Amygdala (tissue), 56 donors: Measurements from ENCODE around the gene MRPS22.

Experiments
- DNase-seq, 56 donors: peaks; one replicate each; lab custom pipeline; 2025; lab: John Stamatoyannopoulos, UW

MRPS22 gene

DNA sequence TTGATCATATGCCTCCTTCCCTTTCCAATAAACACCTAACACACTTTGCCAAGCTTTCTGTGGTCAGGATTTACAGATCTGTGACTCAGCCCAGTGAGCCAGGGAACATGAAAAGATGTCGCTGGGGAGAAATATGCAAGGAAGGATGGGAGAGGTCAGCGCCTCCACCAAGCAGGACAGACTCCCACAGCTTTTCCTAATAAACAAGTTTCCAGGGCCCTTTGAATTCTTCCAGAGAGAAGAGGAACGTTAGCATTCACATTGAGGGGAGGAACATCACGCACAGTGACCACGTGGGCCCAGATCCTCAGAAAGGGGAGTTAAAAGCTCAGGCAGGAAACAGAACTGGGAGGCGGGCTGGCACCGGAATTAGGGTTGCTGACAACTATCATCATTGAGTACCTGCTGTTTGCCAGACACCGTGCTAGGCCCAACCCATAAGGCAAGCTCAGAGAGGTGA, 33.3 kb upstream of the MRPS22 start:
- no peak for DNase-seq

DNA sequence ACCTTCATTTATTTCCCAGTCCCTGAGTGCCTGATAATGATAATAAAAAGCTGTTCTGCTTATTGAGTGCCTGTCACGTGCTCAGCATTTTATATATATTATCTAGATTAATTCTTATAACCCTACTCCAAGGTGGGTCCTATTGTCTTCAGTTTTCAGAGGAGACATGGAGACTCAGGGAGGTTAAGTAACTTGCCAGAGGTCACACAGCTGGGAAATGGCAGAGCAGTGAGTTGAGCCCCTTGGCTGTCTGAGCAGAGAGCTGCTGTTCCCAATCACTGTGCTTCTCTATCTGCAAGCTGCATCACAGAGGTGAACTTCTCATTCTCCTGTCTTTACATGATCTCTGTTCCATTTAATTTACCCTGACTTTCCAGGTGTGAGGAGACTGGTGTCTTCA, 32.3 kb upstream of the MRPS22 start:
- no peak for DNase-seq

DNA sequence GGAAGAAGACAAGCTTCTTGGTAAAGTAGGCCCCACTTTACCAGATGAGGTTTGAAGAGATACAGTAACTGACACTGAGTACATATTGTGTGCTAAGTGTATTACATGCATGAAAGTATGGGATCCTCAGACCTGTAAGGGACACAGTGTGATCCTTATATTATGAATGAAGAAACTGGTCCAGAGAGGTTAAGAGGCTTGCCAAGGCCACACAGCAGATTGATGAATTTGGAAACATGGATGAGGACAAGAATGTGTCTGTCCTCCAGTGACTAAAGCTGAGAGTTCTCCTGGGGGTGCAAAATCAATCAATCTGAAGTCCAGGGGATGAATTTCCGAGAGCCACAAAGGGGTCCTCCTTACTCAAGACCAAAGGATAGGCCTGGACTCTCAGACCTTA, 31.4 kb upstream of the MRPS22 start:
- DNase-seq: no peak

DNA sequence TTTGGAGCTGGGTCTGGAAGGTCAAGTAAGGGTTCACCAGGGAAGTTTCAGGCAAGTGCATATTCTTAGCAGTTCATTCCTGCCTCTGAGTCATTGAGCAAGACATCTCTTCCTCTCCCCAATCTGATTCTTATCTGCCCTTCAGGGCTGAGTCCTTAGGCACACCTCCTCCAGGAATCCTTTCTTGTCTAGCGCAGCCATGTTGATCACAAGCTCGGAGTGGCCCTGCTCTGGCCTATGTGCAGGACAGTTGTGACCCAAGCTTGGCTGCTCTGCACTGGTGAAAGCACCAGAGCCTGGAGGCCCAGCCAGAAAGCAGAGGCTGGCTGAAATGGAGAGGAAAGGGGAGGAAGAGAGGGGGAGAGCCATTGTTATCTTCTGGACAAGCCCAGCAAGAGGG, 30.9 kb upstream of the MRPS22 start:
- DNase-seq: no peak

DNA sequence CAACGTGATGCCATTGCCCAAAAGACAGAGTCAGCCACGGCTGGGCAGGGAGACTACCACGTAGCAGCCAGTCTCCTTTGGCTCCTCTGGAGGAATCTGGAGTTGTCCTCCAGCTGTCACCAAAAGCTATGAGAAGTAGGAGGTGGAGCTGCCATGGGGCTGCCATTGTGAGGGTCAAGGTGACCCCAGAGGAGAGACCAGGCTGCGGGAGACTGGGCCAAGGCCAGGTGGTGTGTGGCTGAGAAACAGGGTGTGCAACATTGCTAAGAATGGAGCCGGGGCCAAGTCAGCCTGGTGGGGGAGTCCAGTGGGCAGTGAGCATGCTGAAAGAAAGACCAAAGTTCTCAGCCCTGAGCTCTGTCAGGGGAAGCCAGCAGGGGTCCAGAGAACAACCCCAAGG, 29.9 kb upstream of the MRPS22 start:
- no peak for DNase-seq

DNA sequence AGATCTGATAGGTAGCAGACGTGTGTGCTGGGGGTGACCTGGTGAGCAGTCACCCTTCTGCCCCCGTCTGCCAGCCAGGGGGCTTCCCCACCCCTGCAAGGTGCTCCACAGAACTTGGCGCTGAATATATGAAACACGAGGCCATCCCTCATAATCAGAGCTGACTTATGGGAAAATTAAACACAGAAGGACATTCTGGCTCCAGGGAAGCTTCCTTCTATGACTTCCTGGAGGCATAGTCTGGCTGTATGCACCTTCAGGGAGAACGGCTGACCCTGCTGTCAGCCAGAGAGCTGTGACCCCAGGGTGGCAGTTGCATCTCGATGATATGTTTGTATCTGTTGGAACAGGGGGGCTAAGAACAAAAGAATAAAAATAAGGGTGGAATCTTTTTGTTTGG, 26.6 kb upstream of the MRPS22 start:
- no peak for DNase-seq

DNA sequence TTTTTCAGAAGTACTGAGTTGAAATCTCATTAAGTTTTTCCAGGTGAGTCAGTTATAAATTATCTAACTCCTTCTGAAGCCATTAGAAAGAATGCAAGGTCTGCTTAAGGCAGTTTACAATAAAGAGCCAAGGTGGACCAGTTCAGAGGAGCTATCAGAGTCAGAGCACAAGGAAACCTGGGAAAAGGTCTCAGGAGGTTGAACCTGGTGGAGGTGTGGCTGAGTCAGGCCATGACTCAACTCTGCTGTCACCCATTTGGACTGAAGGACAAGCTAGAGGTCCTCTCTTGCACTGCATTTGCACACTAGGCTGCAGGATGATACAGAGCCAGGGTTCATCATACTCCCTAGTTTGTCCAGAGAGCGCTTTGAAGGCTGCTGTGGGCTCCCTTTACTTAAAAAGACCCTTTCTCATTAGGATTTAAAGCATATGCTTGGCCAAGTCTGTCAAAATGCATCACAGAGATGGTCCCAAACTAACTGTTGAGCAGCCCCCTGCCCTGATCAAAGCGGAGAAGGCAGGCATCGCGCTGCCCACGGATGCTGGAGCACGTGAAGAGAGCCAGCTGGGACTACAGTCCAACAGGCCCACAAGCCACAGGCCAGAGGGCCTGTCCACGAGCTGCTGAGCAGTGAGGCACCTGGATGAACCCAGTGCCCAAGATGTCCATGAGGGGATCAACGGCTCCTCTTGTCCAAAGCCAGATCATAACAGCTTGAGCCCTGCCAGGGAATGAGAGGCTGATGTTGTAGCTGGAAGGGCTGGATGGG, 26.0 kb upstream of the MRPS22 start:
- no peak for DNase-seq

DNA sequence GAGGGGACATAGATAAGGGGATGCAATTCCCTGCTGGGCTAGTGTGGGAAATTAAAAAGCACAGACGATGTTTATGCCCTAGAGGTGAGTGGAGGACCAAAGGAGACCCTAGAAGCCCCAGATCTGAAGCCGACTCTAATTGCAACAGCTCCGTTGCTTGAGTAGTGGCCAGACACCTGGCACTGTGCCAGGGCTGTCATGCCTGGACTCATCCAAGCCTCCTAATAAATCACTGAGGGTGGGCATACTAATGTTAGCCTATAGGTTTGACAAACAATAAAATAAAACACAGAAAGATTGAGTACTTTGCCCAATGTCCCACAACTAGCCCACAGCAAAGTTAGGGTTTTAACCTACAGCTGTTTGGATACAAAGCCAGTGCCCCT, 25.4 kb upstream of the MRPS22 start:
- peak in 1 of 56 donors; percentile 5 for DNase-seq

DNA sequence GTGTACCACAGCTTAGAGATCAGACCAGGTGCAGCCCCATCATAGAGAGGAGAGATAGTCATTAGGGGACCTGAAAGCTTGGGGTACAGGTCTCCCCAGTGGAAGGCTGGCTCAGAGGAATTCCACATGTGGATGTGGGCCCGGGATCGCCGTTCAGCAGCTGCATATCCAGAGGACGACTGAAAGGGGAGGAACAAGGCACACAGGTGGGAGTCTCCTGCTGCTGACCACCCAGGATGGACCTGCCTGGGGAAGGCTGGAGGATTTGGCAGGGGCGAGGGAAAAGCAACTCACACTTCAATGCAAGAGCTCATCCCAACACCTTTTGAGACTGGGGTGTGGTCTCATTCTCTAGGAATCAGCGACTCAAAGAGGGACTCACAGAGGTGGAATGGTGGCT, 25.0 kb upstream of the MRPS22 start:
- DNase-seq: no peak

DNA sequence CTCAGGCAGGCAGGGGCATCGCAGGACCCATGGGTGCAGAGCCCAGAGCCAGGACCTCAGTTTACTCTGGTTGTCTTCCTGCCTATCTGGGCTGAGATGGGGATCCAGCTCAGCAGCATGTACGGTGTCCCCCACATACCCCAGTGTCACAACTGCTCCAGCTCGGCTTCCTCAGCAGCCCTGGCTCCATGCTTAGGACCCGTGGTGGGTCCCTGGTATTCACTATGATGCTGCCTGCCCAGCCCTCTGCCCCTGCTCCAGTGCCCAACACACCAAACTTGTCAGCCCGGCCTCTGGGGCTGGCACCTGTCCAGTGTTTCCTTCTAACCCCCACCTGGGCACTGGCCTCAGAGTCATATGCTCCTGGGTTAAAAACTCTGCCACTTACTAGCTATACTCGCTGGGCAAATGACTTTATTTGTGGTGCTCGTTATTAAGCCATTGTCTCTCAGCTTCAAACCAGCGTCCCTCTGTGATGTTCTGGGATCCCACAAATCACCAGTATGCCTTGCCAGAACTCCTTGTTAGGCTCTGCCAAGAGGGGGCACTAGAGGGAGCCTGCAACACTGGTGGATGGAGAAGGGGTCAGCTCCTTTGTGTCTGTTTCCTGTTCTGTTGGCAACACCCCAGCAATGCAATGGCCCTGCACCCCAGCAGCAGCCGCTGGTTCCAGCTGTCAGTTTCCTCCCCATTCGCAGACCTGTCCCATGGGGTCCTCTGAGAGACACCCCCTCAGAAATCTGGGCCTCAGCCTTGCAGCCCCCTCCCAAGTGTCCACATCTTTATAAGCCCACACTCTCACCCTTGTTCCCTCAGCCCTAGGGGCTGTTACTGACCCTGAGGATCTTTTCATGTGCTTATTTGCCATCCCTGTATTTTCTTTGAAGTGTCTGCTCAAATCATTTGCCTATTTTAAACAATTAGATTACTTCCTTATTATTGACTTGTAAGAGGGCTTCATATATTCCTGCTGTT, 24.1 kb upstream of the MRPS22 start:
- DNase-seq: no peak

DNA sequence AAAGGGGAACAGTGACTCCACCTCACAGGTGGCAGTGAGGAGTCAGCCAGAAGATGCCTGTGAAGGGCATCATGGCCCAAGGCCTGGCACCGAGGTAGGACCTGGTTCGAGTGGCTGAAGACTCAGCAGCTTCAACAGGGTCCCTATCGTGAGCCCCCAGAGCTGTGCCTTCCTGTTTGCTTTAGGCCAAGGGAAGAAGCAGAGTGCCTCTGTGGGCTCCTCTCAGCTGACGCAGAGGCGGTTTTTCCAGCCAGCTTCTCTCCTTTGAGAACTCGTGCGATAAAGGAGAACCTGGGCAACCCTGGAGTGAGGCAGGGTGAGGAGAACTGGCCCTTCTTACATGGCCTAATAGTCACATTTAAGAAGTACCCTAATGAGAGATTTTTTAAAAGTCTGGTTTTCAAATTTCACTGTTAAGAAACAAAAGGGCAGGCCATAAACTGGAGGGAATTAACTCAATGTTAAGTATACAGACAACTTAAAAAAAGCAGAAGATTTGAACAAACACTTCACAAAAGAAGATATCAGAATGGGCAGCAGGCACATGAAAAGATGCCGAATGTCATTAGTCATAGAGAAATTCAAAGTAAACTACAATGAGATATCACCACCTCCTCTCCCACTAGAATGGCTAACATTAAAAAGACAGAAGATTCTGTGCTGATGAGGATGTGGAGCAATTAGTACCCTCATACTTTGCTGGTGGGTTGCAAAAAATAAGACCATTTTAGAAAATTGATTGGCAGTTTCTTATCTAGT, 23.1 kb upstream of the MRPS22 start:
- no peak for DNase-seq

DNA sequence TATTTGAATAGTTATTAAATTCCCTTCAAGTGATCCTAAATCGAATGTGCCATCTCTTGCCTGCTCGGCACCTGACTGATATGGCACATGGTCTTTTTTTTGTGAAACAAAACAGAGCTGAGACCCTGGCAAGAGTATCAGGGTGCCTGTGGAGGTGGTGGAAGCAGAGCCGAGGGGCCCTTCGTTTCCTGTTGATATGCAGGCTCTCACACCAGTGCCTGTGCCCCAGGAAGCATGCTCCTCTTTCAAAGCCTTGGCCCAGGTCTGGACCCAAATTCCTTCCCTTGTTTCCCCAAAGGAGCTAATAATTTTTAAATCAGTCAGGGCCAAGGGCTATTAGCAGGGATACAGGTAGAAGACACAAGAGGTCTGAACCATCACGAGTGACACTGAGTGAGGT, 21.5 kb upstream of the MRPS22 start:
- no peak for DNase-seq

DNA sequence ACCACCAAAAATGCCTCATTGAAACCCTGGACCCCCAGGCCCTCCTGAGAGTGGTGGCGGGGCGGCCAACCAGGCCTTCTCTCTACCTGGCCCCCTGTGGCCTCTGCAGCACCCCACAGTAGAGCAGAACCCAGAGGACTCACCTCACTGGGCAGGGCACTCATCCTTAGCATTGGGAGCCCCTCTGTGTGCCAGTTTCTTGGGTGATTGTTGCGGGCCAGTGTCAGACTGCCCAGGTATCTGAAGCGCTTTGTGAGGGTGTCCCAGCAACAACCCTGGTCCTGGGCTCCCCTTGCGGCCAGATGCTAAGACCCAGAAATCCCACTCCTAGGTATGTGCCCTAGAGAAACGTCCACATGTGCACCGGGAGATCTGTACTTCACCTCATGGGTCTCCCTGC, 20.7 kb upstream of the MRPS22 start:
- DNase-seq: no peak

DNA sequence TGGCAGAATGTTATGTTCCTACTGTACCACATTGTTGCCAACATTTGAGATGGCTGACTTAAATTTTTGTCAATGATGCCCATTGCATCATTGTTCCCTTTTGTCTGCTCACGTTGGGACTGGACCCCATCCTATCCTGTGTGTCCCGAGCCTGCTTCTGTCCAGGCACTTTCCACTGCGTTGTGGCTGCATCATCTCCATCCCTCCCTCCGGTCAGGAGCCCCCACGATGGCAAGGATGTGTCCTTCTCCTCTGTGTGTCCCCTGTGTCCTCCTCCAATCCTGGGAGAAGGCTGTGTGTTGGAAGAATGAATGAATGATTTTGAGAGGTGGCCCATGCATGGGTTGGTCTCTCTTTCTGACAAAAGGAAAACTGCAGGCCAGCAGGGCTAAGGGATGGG, 19.4 kb upstream of the MRPS22 start:
- no peak for DNase-seq

DNA sequence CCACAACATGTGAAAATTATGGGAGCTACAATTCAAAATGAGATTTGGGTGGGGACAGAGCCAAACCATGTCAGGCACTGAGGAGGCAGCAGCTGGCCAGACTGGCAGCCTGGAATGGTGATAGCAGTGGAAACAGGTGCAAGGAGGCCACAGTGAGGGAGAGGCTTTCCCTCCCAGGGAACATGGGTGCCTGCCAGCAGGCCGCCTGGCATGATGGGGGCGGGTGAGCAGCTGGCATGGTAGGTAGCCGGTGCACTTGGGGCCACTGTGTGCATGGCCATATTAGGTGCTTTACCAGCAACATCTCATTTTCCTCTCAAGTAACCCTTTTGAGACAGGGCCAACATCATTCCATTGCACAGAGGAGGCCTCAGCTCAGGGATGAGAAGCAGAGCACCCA, 18.3 kb upstream of the MRPS22 start:
- DNase-seq: no peak

DNA sequence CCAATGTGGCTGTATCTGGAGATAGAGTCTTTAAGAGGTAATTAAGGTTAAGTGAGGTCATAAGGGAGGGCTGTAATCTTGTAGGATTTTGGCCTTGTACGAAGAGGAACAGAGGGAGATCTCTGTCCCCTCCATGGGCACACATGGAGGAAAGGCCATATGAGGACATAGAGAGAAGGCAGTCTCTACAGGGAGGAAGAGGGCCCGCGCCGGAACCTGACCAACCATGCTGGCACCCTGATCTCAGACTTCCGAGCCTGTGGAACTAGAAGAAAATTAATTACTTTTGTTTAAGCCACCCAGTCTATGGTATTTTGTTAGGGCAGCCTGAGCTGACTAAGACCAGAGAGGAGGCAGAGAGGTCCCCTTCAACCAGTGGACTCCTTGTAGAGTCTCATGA, 17.7 kb upstream of the MRPS22 start:
- no peak for DNase-seq

DNA sequence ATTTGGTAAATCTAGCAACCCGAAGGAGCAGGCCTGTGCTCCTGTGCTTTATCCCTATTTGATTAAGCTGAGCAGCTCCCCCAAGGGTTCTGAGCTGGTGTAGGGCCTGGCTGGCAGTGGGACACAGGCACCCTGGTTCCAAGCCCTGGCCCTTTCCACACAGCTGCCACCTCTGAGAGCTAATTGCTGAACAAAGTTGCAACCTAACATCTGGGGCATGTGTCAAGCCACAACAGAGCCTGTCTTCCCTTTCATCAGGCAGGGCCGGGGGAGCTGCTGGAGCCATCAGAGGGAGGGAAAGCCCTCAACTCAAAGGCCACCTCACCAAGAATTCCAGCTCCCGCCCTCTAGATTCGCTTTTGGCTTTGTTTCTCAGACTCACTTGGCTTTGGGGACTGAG, 17.1 kb upstream of the MRPS22 start:
- DNase-seq: no peak

DNA sequence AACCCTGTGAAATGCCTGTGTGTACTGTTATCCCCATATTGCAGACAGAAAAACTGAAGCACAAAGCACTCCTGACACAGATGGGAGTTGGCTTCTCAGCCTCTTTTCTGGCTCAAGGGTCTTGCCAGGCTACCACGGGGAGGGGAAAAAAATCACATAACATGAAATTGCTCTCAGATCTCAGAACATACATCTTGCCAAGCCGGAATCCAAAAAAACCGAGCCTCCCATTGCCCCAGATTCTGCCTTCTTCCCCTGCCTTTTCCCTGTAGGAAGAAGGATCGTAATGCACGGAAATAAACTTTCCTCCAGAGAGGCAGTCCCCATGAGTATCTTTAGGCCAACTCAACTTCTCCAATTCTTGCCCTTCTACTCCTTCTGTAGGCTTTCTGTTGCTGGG, 16.6 kb upstream of the MRPS22 start:
- DNase-seq: no peak

DNA sequence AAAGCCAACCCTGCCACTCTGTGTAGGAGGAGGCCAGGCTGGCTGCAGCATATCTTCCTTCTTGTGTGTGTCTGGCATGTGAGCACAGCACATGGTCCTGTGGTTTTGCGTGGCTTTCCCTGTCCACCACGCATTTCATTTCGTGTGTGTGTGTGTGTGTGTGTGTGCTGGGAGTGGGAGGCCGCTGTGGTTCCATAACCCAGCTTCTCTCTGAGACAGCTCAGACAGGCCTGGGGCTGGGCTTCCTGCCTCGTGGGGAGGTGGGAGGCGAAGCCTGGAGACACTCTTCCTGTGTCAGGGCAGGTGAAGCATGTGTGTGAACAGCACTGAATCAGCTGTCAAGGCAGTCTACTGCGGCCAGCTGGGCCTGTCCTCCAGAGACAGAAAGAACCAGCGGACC, 16.0 kb upstream of the MRPS22 start:
- no peak for DNase-seq

DNA sequence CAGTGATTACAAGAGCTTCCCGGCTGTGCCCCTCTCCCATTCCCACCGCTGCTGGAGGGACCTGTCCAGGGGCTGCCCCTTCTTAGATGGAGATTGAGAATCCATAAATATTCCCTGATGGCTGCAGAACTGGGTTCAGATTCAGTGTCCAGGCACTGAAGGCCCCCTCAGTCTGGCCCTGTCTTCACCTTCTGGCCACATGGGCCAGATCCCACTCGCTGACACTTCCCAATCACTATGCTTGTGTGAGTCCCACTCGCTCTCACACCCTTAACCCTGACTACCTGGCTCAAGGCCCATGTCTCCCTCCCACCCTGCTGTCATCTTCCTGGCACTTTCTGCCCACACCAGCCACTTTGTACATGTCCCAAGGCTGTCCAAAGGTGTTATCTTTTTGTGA, 15.5 kb upstream of the MRPS22 start:
- DNase-seq: no peak

DNA sequence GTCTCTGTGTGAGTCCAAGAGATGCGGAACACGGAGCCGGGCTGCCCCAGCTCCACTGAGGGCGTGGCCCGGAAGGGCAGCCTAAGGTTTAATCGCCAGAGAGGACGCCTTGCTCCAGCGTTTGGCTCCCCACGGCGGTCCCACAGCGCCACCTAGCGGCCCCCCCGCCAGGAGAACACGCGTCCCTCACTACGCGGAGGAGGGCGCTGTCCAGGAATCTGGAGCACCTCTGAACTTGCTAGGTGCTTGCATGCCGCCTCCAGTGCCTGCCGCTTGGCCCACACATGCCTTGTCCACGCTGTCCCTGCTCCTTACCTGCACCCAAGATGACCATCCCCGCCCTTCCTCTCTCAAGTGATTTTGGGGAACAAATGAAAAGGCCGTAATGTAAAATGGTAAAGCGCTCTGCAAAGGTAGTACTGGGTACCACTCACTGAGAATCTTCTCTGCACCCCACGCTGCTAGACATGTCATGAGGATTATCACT, 14.4 kb upstream of the MRPS22 start:
- DNase-seq: peak in 53 of 56 donors; percentile 26 to 90 (median 66)
